GM08714 (cell line): ENCODE measurements around the gene YARS2.
A peak's percentile ranks its signal among the peaks of the same experiment; 100 is the strongest.

Experiments
- H3K4me3 ChIP-seq: fragments of 200-500 bp; sonication (Bioruptor generic); 2 replicates; pipeline ENCODE4 v1.5.1; 2014; ENCODE audit warnings: mild to moderate bottlenecking, low read length, inconsistent platforms
- ZNF274 ChIP-seq: IDR thresholded peaks from 2 replicates; pipeline ENCODE4 v1.6.1; 2012; ENCODE audit warnings: mild to moderate bottlenecking, low read depth, low read length

Gene YARS2

GRCh38 chr12:32755654-32756475, at the start of gene YARS2:
YARS2 (minus strand) TSS chr12:32755897; CDS start chr12:32755874, 23 bp downstream.
- no peak for TF ChIP-seq ZNF274
- H3K4me3 ChIP-seq, result peak within 1 kb of the TSS; percentile 83

GRCh38 chr12:32804301-32804700, 48.6 kb upstream of the YARS2 start:
- TF ChIP-seq ZNF274, result no peak

GRCh38 chr12:32801269-32801980, 45.7 kb upstream of the YARS2 start:
- no peak overlapping the region for H3K4me3 ChIP-seq
- no peak for TF ChIP-seq ZNF274

More at GRCh38 chr12:32804301-32804700, 48.6 kb upstream of the YARS2 start:
- no peak overlapping the region for H3K4me3 ChIP-seq

- TF ChIP-seq ZNF274, result no peak
- H3K4me3 ChIP-seq, result no peak overlapping the region
These were observed 38.6 kb upstream of the YARS2 start for GRCh38 chr12:32794281-32794680.

GRCh38 chr12:32789916-32790315, 34.2 kb upstream of the YARS2 start:
- no peak overlapping the region for H3K4me3 ChIP-seq
- TF ChIP-seq ZNF274, result no peak

GRCh38 chr12:32789446-32789845, 33.7 kb upstream of the YARS2 start:
- TF ChIP-seq ZNF274, result no peak
- H3K4me3 ChIP-seq, result no peak overlapping the region

- no peak overlapping the region for H3K4me3 ChIP-seq
- no peak for TF ChIP-seq ZNF274
These were observed 32.7 kb upstream of the YARS2 start for GRCh38 chr12:32788405-32788804.

GRCh38 chr12:32785557-32785956, 29.9 kb upstream of the YARS2 start:
- H3K4me3 ChIP-seq, result no peak overlapping the region
- TF ChIP-seq ZNF274, result no peak

GRCh38 chr12:32783029-32783428, 27.3 kb upstream of the YARS2 start:
- TF ChIP-seq ZNF274, result no peak
- no peak overlapping the region for H3K4me3 ChIP-seq

- no peak overlapping the region for H3K4me3 ChIP-seq
- TF ChIP-seq ZNF274, result no peak
These were observed 24.4 kb upstream of the YARS2 start for GRCh38 chr12:32780071-32780470.

GRCh38 chr12:32777691-32778175, 22.0 kb upstream of the YARS2 start:
- no peak for TF ChIP-seq ZNF274
- no peak overlapping the region for H3K4me3 ChIP-seq

GRCh38 chr12:32777159-32777558, 21.5 kb upstream of the YARS2 start:
- no peak overlapping the region for H3K4me3 ChIP-seq
- TF ChIP-seq ZNF274, result no peak

- no peak for TF ChIP-seq ZNF274
- H3K4me3 ChIP-seq, result no peak overlapping the region
These were observed 20.6 kb upstream of the YARS2 start for GRCh38 chr12:32776258-32776657.

GRCh38 chr12:32773691-32774090, 18.0 kb upstream of the YARS2 start:
- TF ChIP-seq ZNF274, result no peak
- H3K4me3 ChIP-seq, result no peak overlapping the region

- no peak overlapping the region for H3K4me3 ChIP-seq
- no peak for TF ChIP-seq ZNF274
These were observed 14.4 kb upstream of the YARS2 start for GRCh38 chr12:32770141-32770540.

- TF ChIP-seq ZNF274, result no peak
- no peak overlapping the region for H3K4me3 ChIP-seq
These were observed 12.8 kb upstream of the YARS2 start for GRCh38 chr12:32768518-32768917.
